Activated naive CD4-positive, alpha-beta T cell treated with anti-CD3 and anti-CD28 coated beads, Interleukin-2, amount 50 U/mL, for 24 hours (primary cell): ENCODE data around the gene SCRN2.
A peak's percentile ranks its signal among the peaks of the same experiment; 100 is the strongest.

Experiments
- H3K27ac Mint-ChIP-seq: one replicate; pipeline ENCODE4 v1.8.0; 2021; ENCODE audit warnings: mild to moderate bottlenecking, mixed read lengths
- H3K27me3 Mint-ChIP-seq: one replicate; pipeline ENCODE4 v1.8.0; 2021; ENCODE audit warnings: mixed read lengths
- H3K36me3 Mint-ChIP-seq: one replicate; pipeline ENCODE4 v1.8.0; 2021; ENCODE audit warnings: mixed read lengths
- H3K4me1 Mint-ChIP-seq: one replicate; pipeline ENCODE4 v1.8.0; 2021; ENCODE audit warnings: mixed read lengths
- H3K4me3 Mint-ChIP-seq: one replicate; pipeline ENCODE4 v1.8.0; 2021; ENCODE audit warnings: mild to moderate bottlenecking, mixed read lengths
- H3K9me3 Mint-ChIP-seq: one replicate; pipeline ENCODE4 v1.8.0; 2021; ENCODE audit warnings: mixed read lengths

Gene SCRN2

GRCh38 chr17:47810200-47810821 is 30.8 kb downstream of the SCRN2 start:
- H3K9me3 Mint-ChIP-seq = no peaks in the 10 kb centered on the region
- no peaks in the 10 kb centered on the region for H3K27me3 Mint-ChIP-seq
- peaks cover 6% of the 10 kb centered on the region for H3K4me1 Mint-ChIP-seq
- no peak overlapping the region for H3K4me3 Mint-ChIP-seq
- H3K27ac Mint-ChIP-seq = no peak overlapping the region
- H3K36me3 Mint-ChIP-seq = peaks cover 3% of the 10 kb centered on the region

- Mint-ChIP-seq H3K27ac (no peak overlapping the region), H3K36me3 (peaks cover 3% of the 10 kb centered on the region), H3K9me3 (no peaks in the 10 kb centered on the region), H3K4me1 (peaks cover 6% of the 10 kb centered on the region), H3K4me3 (no peak overlapping the region), H3K27me3 (no peaks in the 10 kb centered on the region)
Measured at GRCh38 chr17:47808830-47809480, 32.1 kb downstream of the SCRN2 start.

- H3K36me3 Mint-ChIP-seq = peaks cover 3% of the 10 kb centered on the region
- no peak overlapping the region for H3K27ac Mint-ChIP-seq
- H3K4me3 Mint-ChIP-seq = no peak overlapping the region
- no peaks in the 10 kb centered on the region for H3K27me3 Mint-ChIP-seq
- H3K9me3 Mint-ChIP-seq = no peaks in the 10 kb centered on the region
- H3K4me1 Mint-ChIP-seq = peaks cover 6% of the 10 kb centered on the region
Measured at GRCh38 chr17:47808036-47808829, 32.8 kb downstream of the SCRN2 start.

GRCh38 chr17:47807421-47807820 is 33.7 kb downstream of the SCRN2 start:
- H3K27ac Mint-ChIP-seq = no peak overlapping the region
- H3K9me3 Mint-ChIP-seq = no peaks in the 10 kb centered on the region
- H3K36me3 Mint-ChIP-seq = no peaks in the 10 kb centered on the region
- H3K27me3 Mint-ChIP-seq = no peaks in the 10 kb centered on the region
- H3K4me3 Mint-ChIP-seq = no peak overlapping the region
- H3K4me1 Mint-ChIP-seq = peaks cover 6% of the 10 kb centered on the region

GRCh38 chr17:47806913-47807255 is 34.2 kb downstream of the SCRN2 start:
- Mint-ChIP-seq H3K36me3 (no peaks in the 10 kb centered on the region), H3K4me1 (peaks cover 6% of the 10 kb centered on the region)

GRCh38 chr17:47806026-47806912 is 34.8 kb downstream of the SCRN2 start:
- Mint-ChIP-seq H3K36me3 (no peaks in the 10 kb centered on the region), H3K9me3 (no peaks in the 10 kb centered on the region), H3K4me1 (peaks cover 6% of the 10 kb centered on the region), H3K4me3 (no peak overlapping the region), H3K27ac (no peak overlapping the region), H3K27me3 (no peaks in the 10 kb centered on the region)

More at GRCh38 chr17:47806913-47807255, 34.2 kb downstream of the SCRN2 start:
- Mint-ChIP-seq H3K4me3 (no peak overlapping the region), H3K27ac (no peak overlapping the region), H3K9me3 (no peaks in the 10 kb centered on the region), H3K27me3 (no peaks in the 10 kb centered on the region)

GRCh38 chr17:47804461-47804860 is 36.6 kb downstream of the SCRN2 start:
- Mint-ChIP-seq H3K9me3 (no peaks in the 10 kb centered on the region), H3K4me3 (no peak overlapping the region), H3K27ac (no peak overlapping the region), H3K36me3 (no peaks in the 10 kb centered on the region), H3K4me1 (no peaks in the 10 kb centered on the region), H3K27me3 (no peaks in the 10 kb centered on the region)

GRCh38 chr17:47803751-47804150 is 37.3 kb downstream of the SCRN2 start:
- H3K27ac Mint-ChIP-seq = no peak overlapping the region
- H3K9me3 Mint-ChIP-seq = no peaks in the 10 kb centered on the region
- no peaks in the 10 kb centered on the region for H3K36me3 Mint-ChIP-seq
- no peak overlapping the region for H3K4me3 Mint-ChIP-seq
- no peaks in the 10 kb centered on the region for H3K4me1 Mint-ChIP-seq
- H3K27me3 Mint-ChIP-seq = no peaks in the 10 kb centered on the region

- Mint-ChIP-seq H3K4me3 (no peak overlapping the region), H3K36me3 (no peaks in the 10 kb centered on the region), H3K4me1 (no peaks in the 10 kb centered on the region), H3K27me3 (no peaks in the 10 kb centered on the region), H3K9me3 (no peaks in the 10 kb centered on the region), H3K27ac (no peak overlapping the region)
Measured at GRCh38 chr17:47803201-47803600, 37.9 kb downstream of the SCRN2 start.

- H3K4me1 Mint-ChIP-seq = no peaks in the 10 kb centered on the region
- no peak overlapping the region for H3K27ac Mint-ChIP-seq
- H3K9me3 Mint-ChIP-seq = no peaks in the 10 kb centered on the region
- no peak overlapping the region for H3K4me3 Mint-ChIP-seq
- no peaks in the 10 kb centered on the region for H3K36me3 Mint-ChIP-seq
- no peaks in the 10 kb centered on the region for H3K27me3 Mint-ChIP-seq
Measured at GRCh38 chr17:47802341-47803022, 38.6 kb downstream of the SCRN2 start.

- Mint-ChIP-seq H3K36me3 (no peaks in the 10 kb centered on the region), H3K4me1 (no peaks in the 10 kb centered on the region), H3K27ac (no peak overlapping the region), H3K27me3 (no peaks in the 10 kb centered on the region), H3K9me3 (no peaks in the 10 kb centered on the region), H3K4me3 (no peak overlapping the region)
Measured at GRCh38 chr17:47801906-47802305, 39.2 kb downstream of the SCRN2 start.

- H3K4me3 Mint-ChIP-seq = no peak overlapping the region
- peaks cover 2% of the 10 kb centered on the region for H3K27me3 Mint-ChIP-seq
- no peaks in the 10 kb centered on the region for H3K36me3 Mint-ChIP-seq
- H3K4me1 Mint-ChIP-seq = no peaks in the 10 kb centered on the region
- no peak overlapping the region for H3K27ac Mint-ChIP-seq
- H3K9me3 Mint-ChIP-seq = no peaks in the 10 kb centered on the region
Measured at GRCh38 chr17:47801176-47801765, 39.8 kb downstream of the SCRN2 start.

GRCh38 chr17:47800686-47801085 is 40.4 kb downstream of the SCRN2 start:
- no peak overlapping the region for H3K27ac Mint-ChIP-seq
- no peaks in the 10 kb centered on the region for H3K4me1 Mint-ChIP-seq
- no peaks in the 10 kb centered on the region for H3K9me3 Mint-ChIP-seq
- H3K36me3 Mint-ChIP-seq = no peaks in the 10 kb centered on the region
- no peak overlapping the region for H3K4me3 Mint-ChIP-seq
- peaks cover 2% of the 10 kb centered on the region for H3K27me3 Mint-ChIP-seq

- Mint-ChIP-seq H3K9me3 (no peaks in the 10 kb centered on the region), H3K27me3 (peaks cover 10% of the 10 kb centered on the region), H3K36me3 (no peaks in the 10 kb centered on the region), H3K4me3 (no peak overlapping the region), H3K4me1 (no peaks in the 10 kb centered on the region), H3K27ac (peak overlapping the region; percentile 35)
Measured at GRCh38 chr17:47797797-47798196, 43.3 kb downstream of the SCRN2 start.

- no peaks in the 10 kb centered on the region for H3K9me3 Mint-ChIP-seq
- peaks cover 14% of the 10 kb centered on the region for H3K4me1 Mint-ChIP-seq
- no peaks in the 10 kb centered on the region for H3K36me3 Mint-ChIP-seq
- H3K27ac Mint-ChIP-seq = no peak overlapping the region
- H3K27me3 Mint-ChIP-seq = peaks cover 37% of the 10 kb centered on the region
- H3K4me3 Mint-ChIP-seq = no peak overlapping the region
Measured at GRCh38 chr17:47792979-47793378, 48.1 kb downstream of the SCRN2 start.
